NCI-H524 (cell line): ENCODE results near the gene STK38.
A peak's percentile ranks its signal among the peaks of the same experiment; 100 is the strongest.
"Not testable (repeated sequence)": the region's sequence is repeated elsewhere in the genome, so short reads cannot be mapped to it uniquely, and the experiment has no call there.

Source experiments
- DNase-seq, 2 experiments: peaks; one replicate each; lab custom pipeline; 2025; lab: John Stamatoyannopoulos, UW

Gene STK38

GRCh38 chr6:36546920-36547645, at the start of gene STK38:
Gene STK38 (minus strand): TSS chr6:36547479. CDS start chr6:36540202, 7,277 bp downstream.
- peak; percentile 73 to 84 for DNase-seq

- DNase-seq: peak; percentile 28 to 54
Measured at GRCh38 chr6:36596356-36596755, 49.1 kb upstream of the STK38 start.

DNA sequence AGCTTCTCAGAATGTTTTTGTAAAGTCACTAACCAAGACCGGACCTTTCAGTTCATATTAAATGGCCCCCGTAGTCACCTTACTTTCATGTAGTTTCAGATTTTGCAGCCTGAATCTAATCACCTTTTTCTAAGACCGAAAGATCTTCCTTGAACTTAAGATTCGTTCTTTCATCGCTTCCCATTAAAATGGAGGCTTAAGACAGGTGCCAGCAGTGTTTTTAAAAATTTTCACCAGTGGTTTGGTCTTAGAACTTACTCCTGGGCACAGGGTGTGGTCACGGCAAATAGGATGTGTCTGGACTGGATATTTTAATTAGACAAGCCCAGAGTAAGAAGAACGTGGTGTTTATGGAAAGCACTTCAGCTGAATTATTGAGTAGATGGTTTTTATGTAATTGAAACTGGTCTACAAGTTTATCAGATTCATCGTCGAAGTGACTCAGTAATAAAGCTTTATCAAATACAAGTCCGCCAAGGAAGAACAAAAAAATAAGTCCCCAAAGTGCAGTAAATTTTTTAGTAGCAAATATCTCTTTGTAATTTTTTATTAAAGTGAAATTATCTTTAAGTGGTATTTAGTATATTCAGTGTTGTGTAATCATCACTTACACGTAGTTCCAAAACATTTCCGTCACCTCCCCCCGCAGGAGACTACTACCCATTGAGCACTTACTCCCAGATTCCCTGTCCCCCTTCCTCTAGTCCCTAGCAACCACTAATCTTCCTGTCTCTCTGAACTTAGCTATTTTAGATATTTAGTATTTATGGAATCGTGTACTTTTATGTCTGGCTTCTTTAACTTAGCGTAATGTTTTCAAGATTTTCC, 47.8 kb upstream of the STK38 start:
- peak; percentile 28 to 41 for DNase-seq

- DNase-seq: peak; percentile 98
Measured at GRCh38 chr6:36594029-36594815, 46.9 kb upstream of the STK38 start, which contains the start of gene SRSF3. Gene SRSF3 (plus strand): TSS chr6:36594362. CDS start chr6:36596763, 2,401 bp downstream.

- DNase-seq: peak; percentile 70 to 74
Measured at GRCh38 chr6:36593569-36594028, 46.3 kb upstream of the STK38 start.

DNA sequence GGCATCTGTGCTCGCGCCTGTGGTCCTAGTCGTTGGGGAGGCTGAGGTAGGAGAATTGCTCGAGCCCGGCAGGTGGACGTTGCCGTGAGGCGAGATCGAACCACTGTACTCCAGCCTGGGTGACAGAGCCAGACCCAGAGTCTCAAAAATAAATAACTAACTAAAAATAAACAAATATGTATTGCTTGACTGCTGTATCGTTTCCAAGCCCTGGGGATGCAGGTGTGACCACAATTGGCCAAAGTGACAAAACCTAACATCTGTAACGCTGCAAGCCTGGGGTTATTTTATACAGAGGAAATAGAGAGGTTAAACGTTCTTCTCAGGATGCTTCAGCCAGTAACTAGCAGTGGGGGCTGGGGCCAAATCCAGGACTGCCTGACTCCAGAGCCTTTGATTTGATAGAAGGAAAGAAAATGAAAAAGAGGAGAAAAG, 45.0 kb upstream of the STK38 start:
- no peak for DNase-seq

- no peak for DNase-seq
Measured at GRCh38 chr6:36590237-36590636, 43.0 kb upstream of the STK38 start.

DNA sequence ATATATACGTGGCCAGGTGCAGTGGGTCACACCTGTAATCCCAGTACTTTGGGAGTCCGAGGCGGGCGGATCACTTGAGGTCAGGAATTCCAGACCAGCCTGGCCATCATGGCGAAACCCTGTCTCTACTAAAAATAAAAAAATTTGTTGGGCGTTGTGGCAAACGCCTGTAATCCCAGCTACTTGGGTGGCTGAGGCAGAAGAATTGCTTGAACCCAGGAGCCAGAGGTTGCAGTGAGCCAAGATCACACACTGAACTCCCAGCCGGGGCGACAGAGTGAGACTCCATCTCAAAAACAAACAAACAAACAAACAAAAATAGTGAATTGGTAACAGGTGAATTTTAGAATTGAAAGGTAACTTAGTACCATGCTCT, 41.7 kb upstream of the STK38 start:
- DNase-seq: not testable (repeated sequence)

GRCh38 chr6:36586606-36587005, 39.3 kb upstream of the STK38 start:
- peak in 1 of 2 experiments; percentile 14 for DNase-seq

DNA sequence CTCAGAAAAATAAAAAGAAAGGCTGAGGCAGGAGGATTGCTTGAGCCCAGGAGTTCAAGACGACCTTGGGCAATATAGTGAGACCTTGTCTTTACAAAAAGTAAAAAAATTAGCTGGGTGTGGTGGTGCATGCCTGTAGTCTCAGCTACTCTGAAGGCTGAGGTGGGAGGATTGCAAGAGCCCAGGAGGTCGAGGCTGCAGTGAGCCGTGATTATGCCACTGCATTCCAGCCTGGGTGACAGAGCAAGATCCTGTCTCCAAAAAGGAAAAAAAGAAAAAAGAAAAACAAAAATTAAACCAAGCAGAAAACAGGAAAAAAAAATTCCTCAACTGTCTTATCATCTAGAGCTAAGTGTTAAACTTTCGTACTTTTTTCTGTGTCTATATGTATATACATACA, 34.4 kb upstream of the STK38 start:
- no peak for DNase-seq

DNA sequence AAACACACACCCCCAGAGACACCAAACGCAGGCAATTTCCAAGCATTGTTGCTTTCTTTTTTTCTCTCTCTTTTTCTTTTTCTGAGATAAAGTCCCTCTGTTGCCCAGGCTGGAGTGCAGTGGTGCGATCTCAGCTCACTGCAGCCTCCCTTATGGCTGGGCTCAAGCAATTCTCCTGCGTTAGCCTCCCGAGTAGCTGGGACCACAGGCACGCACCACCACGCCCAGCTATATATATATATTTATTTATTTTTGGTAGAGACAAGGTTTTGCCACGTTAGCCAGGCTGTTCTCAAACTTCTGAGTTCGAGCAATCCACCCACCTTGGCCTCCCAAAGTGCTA, 32.9 kb upstream of the STK38 start:
- no peak for DNase-seq

GRCh38 chr6:36578431-36578830, 31.2 kb upstream of the STK38 start:
- DNase-seq: no peak

DNA sequence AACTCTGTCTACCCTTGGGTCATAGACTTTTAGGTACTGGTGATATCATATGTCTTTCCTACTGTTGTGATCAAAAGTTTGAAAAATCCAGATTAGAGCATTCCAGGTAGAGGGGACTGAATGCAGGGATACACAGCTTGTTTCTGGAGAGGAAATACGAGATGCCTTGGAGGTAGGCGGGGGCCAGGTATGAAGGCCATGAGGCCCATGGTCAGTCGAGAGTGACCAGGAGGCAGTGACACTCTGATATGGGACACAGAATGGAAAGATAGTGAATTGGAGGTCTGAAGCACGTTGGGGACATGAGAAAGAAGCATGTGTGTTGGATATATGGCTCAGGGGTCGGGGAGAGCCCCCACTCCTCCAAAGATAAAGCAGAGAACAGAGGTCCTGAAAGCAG, 30.8 kb upstream of the STK38 start:
- DNase-seq: no peak

GRCh38 chr6:36577301-36577700, 30.0 kb upstream of the STK38 start:
- DNase-seq: no peak

- DNase-seq: no peak
Measured at GRCh38 chr6:36576578-36576977, 29.3 kb upstream of the STK38 start.

- no peak for DNase-seq
Measured at GRCh38 chr6:36574679-36575078, 27.4 kb upstream of the STK38 start.

GRCh38 chr6:36572353-36573311, 25.4 kb upstream of the STK38 start:
- DNase-seq: not testable (repeated sequence)

DNA sequence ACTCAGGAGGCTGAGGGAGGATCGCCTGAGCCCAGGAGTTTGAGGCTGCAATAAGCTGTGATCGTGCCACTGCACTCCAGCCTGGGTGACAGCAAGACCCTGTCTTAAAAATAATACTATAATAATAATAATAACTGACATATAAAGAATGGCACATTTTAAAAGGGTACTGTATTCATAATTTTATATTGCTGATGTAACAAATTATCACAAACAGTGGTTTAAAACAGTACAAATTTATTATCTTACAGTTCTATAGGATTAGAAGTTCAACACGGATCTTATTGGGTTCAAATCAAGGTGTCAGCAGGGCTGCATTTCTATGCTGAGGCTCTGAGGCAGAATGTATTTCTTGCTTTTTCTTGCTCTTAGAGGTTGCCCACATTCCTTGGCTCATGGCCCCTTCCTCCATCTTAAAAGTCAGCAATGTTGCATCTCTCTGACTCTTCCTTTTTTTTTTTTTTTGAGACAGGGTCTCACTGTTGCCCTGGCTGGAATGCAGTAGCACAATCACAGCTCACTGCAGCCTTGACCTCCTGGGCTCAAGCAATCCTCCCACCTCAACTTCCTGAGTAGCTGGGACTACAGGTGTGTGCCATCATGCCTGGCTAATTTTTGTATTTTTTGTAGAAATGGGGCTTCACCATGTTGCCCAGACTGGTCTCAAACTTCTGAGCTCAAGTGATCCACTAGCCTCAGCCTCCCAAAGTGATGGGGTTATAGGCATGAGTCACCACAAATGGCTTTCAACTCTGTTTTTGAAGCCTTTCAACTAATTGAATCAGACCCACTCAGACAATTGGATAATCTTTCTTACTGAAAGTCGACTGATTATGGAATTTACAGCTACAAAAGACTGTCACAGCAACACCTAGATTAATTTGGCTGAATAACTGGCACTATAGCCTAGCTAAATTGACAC, 24.1 kb upstream of the STK38 start:
- no peak for DNase-seq

GRCh38 chr6:36570264-36570663, 23.0 kb upstream of the STK38 start:
- no peak for DNase-seq

DNA sequence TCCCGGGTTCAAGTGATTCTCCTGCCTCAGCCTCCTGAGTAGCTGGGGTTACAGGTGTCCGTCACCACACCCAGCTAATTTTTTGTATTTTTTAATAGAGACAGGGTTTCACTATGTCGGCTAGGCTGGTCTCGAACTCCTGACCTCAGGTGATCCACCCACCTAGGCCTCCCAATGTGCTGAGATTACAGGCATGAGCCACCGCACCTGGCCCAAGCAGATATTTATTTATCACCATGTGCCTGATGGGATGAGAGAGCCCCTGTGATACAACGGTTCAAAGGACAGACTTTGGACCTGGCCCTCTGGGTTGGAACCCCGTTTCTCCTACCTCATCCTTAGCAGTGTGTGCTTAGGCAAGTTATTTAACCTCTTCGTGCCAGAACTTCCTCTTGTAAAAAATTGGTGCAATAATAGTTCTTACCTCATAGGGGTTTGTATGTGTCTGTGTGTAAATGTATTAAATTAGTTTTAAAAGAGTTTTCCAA, 19.2 kb upstream of the STK38 start:
- no peak for DNase-seq
